Measurements from ENCODE around the gene HACL1.

DNA sequence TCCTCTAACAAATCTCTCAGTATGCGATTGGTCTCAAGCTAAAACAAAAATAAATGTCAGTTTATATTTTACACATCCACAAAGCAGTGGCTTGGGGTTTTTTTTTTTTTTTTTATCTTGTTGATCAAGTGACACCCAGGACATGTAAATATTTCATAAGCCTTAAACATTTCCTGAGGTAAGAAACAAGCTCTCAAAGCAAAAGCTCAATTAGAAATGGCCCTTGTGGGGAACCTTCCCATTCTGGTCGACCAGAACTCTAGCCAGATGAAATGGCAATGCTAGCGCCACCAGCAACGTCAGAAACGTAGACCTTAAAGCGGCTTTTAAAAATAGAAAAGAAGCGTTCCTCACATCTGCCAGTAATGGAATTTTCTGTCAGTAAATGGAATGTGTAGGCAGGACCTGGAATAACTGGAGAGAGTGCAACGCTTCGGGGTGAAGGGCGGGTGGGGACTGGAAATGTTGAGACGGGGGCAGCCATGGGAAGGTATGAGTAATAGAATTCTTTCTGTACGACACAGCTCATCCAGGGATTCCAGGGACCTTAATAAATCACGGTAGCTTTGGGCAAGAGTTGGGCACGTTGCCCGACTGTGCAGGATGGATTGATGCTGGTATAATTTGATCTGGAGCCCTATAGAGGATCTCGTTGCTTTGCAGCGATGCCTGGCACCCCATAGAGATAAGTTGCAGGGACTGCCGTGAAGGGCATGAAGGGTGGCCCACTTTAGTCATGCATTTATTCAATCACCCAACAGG, 44.6 kb upstream of the HACL1 start:
- no peak for TF ChIP-seq FOXK1 (CRISPR knock-in tag; IDR thresholded peaks at IDR 0.05)
- TF ChIP-seq, protein P1, sequence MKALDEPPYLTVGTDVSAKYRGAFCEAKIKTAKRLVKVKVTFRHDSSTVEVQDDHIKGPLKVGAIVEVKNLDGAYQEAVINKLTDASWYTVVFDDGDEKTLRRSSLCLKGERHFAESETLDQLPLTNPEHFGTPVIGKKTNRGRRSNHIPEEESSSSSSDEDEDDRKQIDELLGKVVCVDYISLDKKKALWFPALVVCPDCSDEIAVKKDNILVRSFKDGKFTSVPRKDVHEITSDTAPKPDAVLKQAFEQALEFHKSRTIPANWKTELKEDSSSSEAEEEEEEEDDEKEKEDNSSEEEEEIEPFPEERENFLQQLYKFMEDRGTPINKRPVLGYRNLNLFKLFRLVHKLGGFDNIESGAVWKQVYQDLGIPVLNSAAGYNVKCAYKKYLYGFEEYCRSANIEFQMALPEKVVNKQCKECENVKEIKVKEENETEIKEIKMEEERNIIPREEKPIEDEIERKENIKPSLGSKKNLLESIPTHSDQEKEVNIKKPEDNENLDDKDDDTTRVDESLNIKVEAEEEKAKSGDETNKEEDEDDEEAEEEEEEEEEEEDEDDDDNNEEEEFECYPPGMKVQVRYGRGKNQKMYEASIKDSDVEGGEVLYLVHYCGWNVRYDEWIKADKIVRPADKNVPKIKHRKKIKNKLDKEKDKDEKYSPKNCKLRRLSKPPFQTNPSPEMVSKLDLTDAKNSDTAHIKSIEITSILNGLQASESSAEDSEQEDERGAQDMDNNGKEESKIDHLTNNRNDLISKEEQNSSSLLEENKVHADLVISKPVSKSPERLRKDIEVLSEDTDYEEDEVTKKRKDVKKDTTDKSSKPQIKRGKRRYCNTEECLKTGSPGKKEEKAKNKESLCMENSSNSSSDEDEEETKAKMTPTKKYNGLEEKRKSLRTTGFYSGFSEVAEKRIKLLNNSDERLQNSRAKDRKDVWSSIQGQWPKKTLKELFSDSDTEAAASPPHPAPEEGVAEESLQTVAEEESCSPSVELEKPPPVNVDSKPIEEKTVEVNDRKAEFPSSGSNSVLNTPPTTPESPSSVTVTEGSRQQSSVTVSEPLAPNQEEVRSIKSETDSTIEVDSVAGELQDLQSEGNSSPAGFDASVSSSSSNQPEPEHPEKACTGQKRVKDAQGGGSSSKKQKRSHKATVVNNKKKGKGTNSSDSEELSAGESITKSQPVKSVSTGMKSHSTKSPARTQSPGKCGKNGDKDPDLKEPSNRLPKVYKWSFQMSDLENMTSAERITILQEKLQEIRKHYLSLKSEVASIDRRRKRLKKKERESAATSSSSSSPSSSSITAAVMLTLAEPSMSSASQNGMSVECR (CRISPR knock-in tag; IDR thresholded peaks at IDR 0.05; ENCODE audit: borderline replicate concordance), result no peak
- TF ChIP-seq, protein P2, sequence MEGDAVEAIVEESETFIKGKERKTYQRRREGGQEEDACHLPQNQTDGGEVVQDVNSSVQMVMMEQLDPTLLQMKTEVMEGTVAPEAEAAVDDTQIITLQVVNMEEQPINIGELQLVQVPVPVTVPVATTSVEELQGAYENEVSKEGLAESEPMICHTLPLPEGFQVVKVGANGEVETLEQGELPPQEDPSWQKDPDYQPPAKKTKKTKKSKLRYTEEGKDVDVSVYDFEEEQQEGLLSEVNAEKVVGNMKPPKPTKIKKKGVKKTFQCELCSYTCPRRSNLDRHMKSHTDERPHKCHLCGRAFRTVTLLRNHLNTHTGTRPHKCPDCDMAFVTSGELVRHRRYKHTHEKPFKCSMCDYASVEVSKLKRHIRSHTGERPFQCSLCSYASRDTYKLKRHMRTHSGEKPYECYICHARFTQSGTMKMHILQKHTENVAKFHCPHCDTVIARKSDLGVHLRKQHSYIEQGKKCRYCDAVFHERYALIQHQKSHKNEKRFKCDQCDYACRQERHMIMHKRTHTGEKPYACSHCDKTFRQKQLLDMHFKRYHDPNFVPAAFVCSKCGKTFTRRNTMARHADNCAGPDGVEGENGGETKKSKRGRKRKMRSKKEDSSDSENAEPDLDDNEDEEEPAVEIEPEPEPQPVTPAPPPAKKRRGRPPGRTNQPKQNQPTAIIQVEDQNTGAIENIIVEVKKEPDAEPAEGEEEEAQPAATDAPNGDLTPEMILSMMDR (IDR thresholded peaks at IDR 0.05), result no peak
- TF ChIP-seq, protein P3, sequence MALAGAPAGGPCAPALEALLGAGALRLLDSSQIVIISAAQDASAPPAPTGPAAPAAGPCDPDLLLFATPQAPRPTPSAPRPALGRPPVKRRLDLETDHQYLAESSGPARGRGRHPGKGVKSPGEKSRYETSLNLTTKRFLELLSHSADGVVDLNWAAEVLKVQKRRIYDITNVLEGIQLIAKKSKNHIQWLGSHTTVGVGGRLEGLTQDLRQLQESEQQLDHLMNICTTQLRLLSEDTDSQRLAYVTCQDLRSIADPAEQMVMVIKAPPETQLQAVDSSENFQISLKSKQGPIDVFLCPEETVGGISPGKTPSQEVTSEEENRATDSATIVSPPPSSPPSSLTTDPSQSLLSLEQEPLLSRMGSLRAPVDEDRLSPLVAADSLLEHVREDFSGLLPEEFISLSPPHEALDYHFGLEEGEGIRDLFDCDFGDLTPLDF (CRISPR knock-in tag; IDR thresholded peaks at IDR 0.05), result no peak
- no peak for TF ChIP-seq ESRRA (CRISPR knock-in tag; IDR thresholded peaks at IDR 0.05; ENCODE audit: borderline replicate concordance)
- no peak for TF ChIP-seq NFE2L1 (CRISPR knock-in tag; IDR thresholded peaks at IDR 0.05)
- TF ChIP-seq TEAD4 (CRISPR knock-in tag; IDR thresholded peaks at IDR 0.05), result no peak
- TF ChIP-seq NFYB (CRISPR knock-in tag; conservative IDR thresholded peaks at IDR 0.05; ENCODE audit: low read depth), result no peak

All from WTC11 (cell line).